HG03108 (cell line): ENCODE measurements around the gene ESR2.
"Not testable (repeated sequence)": the region's sequence is repeated elsewhere in the genome, so short reads cannot be mapped to it uniquely, and the experiment has no call there.

ENCODE experiments used
- ATAC-seq: cut with Tn5 transposase; IDR thresholded peaks from one replicate; pipeline ENCODE4 v1.9.1; 2021; ENCODE audit warnings: moderate library complexity; ENCODE audit not compliant: unreplicated experiment

ESR2 gene

GRCh38 chr14:64201296-64201695, 92.9 kb downstream of the ESR2 start:
- ATAC-seq = no peak

GRCh38 chr14:64200170-64200569, 94.0 kb downstream of the ESR2 start:
- ATAC-seq = no peak

GRCh38 chr14:64198486-64198885, 95.7 kb downstream of the ESR2 start:
- no peak for ATAC-seq

- ATAC-seq = no peak
Observed at GRCh38 chr14:64197996-64198395, 96.2 kb downstream of the ESR2 start.

- ATAC-seq = no peak
Observed at GRCh38 chr14:64196814-64197411, 97.3 kb downstream of the ESR2 start.

- ATAC-seq = no peak
Observed at GRCh38 chr14:64196056-64196455, 98.1 kb downstream of the ESR2 start.

- ATAC-seq = no peak
Observed at GRCh38 chr14:64195199-64195598, 99.0 kb downstream of the ESR2 start.

GRCh38 chr14:64194404-64194803, 99.8 kb downstream of the ESR2 start:
- ATAC-seq = no peak

GRCh38 chr14:64193821-64194220, 100.3 kb downstream of the ESR2 start:
- ATAC-seq = no peak

GRCh38 chr14:64191756-64192155, 102.4 kb downstream of the ESR2 start:
- ATAC-seq = no peak

GRCh38 chr14:64190974-64191502, 103.1 kb downstream of the ESR2 start:
- ATAC-seq = no peak

- no peak for ATAC-seq
Observed at GRCh38 chr14:64187331-64187730, 106.8 kb downstream of the ESR2 start.

- no peak for ATAC-seq
Observed at GRCh38 chr14:64186231-64187129, 107.7 kb downstream of the ESR2 start.

- ATAC-seq = no peak
Observed at GRCh38 chr14:64185184-64185583, 109.0 kb downstream of the ESR2 start.

- no peak for ATAC-seq
Observed at GRCh38 chr14:64184103-64184729, 110.0 kb downstream of the ESR2 start.

GRCh38 chr14:64182908-64183307, 111.3 kb downstream of the ESR2 start:
- ATAC-seq = not testable (repeated sequence)

- ATAC-seq = no peak
Observed at GRCh38 chr14:64178814-64179213, 115.4 kb downstream of the ESR2 start.

- ATAC-seq = no peak
Observed at GRCh38 chr14:64176330-64176729, 117.8 kb downstream of the ESR2 start.

- no peak for ATAC-seq
Observed at GRCh38 chr14:64174922-64175782, 119.0 kb downstream of the ESR2 start.

GRCh38 chr14:64170181-64170580, 124.0 kb downstream of the ESR2 start:
- ATAC-seq = no peak

GRCh38 chr14:64159588-64159987, 134.6 kb downstream of the ESR2 start:
- no peak for ATAC-seq
